HG03432 (cell line): ENCODE data around the gene MTUS2.

Experiments
- ATAC-seq: cut with Tn5 transposase; IDR thresholded peaks from one replicate; pipeline ENCODE4 v1.9.1; 2021; ENCODE audit warnings: mild to moderate bottlenecking, moderate library complexity; ENCODE audit not compliant: unreplicated experiment

The MTUS2 gene

GRCh38 chr13:29021311-29021710, 201.2 kb downstream of the MTUS2 start:
- ATAC-seq: no peak

- no peak for ATAC-seq
These were observed 201.6 kb downstream of the MTUS2 start for GRCh38 chr13:29021717-29022116.

GRCh38 chr13:29022410-29022809, 202.3 kb downstream of the MTUS2 start:
- ATAC-seq: no peak

- ATAC-seq: no peak
These were observed 202.8 kb downstream of the MTUS2 start for GRCh38 chr13:29022968-29023367.

GRCh38 chr13:29024783-29025182, 204.6 kb downstream of the MTUS2 start:
- no peak for ATAC-seq

- no peak for ATAC-seq
These were observed 208.7 kb downstream of the MTUS2 start for GRCh38 chr13:29028868-29029267.

GRCh38 chr13:29038700-29039099, 218.6 kb downstream of the MTUS2 start:
- no peak for ATAC-seq

GRCh38 chr13:29039212-29039611, 219.1 kb downstream of the MTUS2 start:
- no peak for ATAC-seq

- no peak for ATAC-seq
These were observed 226.4 kb downstream of the MTUS2 start for GRCh38 chr13:29046588-29046987.

GRCh38 chr13:29049524-29049923, 229.4 kb downstream of the MTUS2 start:
- ATAC-seq: no peak

- ATAC-seq: no peak
These were observed 230.6 kb downstream of the MTUS2 start for GRCh38 chr13:29050719-29051118.

GRCh38 chr13:29059800-29060199, 239.7 kb downstream of the MTUS2 start:
- ATAC-seq: no peak

GRCh38 chr13:29065142-29065541, 245.0 kb downstream of the MTUS2 start:
- ATAC-seq: no peak

GRCh38 chr13:29067306-29067945, 247.3 kb downstream of the MTUS2 start:
- ATAC-seq: no peak

- no peak for ATAC-seq
These were observed 253.6 kb downstream of the MTUS2 start for GRCh38 chr13:29073755-29074154.

- no peak for ATAC-seq
These were observed 257.1 kb downstream of the MTUS2 start for GRCh38 chr13:29077051-29077813.

- no peak for ATAC-seq
These were observed 260.9 kb downstream of the MTUS2 start for GRCh38 chr13:29081036-29081435.

- ATAC-seq: no peak
These were observed 261.7 kb downstream of the MTUS2 start for GRCh38 chr13:29081697-29082440.

GRCh38 chr13:29099781-29100406, 279.8 kb downstream of the MTUS2 start:
- no peak for ATAC-seq

- ATAC-seq: no peak
These were observed 280.6 kb downstream of the MTUS2 start for GRCh38 chr13:29100758-29101157.

- ATAC-seq: no peak
These were observed 281.3 kb downstream of the MTUS2 start for GRCh38 chr13:29101409-29101808.
